GM18508 (cell line): Measurements from ENCODE around the gene PGLYRP4.
"Not testable (repeated sequence)": the region's sequence is repeated elsewhere in the genome, so short reads cannot be mapped to it uniquely, and the experiment has no call there.

Source experiments
- ATAC-seq: cut with Tn5 transposase; IDR thresholded peaks from one replicate; pipeline ENCODE4 v1.9.1; 2021; ENCODE audit warnings: moderate number of reproducible peaks; ENCODE audit not compliant: insufficient read depth, unreplicated experiment

The PGLYRP4 gene

DNA sequence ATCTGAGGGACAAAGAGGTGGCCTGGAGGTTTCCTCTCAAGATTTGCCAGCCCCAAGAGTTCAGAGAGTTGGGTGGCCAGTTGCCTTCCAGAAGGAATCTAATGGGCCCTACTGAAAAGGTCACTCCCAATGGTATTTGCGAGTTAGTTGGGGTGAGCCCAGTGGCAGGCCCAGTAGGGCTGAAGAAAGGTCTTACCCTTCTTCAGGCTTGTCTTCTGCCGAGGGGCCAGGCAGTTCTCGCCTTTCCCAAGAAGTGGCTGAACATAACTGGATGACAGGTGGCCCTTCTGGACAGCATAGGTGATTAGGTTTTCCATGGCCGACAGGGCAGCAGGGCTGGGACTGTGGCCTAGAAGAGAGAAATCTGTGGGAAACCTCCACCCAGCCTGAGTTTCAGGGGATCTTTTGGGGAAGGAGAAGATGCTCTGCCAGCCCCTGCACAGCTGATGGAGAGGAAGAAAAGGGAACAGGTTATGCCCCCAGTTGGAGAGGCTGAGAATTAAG is 7.2 kb downstream of the PGLYRP4 start:
- no peak for ATAC-seq

DNA sequence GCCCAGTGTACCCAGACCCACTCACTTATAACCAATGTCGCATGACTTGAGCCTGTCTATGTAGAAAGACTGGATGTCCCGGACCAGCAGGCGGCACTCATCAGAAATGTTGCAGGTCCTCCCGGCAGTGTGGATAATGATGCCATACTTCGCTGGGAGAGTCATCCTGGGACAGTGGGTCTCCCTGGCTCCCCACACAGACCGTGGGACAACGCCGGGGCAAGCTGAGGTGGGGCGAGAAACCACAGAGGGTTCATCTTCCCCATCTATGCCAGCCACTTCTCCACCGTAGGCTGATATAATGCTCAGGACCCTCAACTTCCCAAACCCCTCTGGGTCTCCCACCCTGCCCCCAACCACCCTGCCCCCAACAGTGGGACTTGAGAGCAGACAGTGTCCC is 8.3 kb downstream of the PGLYRP4 start:
- no peak for ATAC-seq

DNA sequence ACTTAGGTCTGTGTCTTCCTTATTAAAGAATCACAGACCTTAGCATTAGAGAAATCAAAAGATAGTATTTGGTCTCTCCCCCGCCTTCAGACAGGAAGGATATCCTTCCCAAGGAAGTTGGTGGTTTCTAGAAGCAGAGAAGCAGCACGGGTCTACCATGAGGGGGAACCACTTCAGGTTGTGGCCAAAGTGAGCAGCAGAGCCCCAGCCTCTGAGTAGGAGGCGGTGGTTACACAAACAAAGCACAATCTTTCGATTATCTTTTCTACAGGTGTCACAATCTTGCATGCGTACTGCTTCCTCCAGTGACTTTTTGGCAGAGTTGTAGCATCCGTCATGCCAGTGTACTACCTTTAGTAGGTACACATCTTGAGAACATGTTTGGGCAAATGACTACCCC is 8.8 kb downstream of the PGLYRP4 start:
- no peak for ATAC-seq

DNA sequence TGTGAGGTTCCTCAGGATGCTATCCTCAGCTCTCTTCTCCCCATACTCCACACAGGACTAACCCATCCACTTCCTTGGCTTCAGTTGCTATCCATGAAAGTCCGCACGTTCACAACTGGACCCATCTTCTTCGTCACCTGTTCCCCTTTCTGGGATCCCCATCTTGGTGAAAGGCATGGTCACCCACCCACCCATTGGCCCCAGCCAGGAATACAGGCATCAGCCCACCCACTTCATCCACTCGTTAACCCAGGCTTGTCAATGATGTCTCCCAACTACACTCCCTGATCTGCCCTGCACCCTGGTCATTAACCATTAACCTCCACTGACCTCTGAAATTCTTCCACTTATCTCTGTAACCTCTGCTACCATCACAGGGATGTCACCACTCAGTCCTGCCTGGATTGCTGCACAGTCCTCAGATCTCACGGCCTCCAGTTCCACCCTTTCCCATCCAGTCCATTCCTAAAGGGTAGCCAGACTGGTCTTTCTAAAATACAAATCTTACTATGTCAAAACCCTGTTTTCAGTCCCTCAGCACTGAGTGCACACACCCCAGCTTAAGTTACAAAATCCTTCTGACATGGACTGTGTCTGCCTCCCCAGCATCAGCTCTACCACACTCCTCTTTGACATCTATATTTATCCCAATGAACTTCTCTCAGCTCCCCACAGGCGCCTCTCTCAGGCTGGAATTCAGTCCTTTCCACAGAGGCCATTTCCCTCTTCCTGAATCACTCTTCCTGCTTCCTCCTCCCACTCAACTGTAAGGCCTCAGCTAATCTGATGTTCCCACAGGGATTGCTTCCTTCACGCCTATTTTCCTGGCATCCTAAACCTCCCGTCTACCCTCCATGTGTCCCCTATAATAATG is 10.4 kb downstream of the PGLYRP4 start:
- no peak for ATAC-seq

DNA sequence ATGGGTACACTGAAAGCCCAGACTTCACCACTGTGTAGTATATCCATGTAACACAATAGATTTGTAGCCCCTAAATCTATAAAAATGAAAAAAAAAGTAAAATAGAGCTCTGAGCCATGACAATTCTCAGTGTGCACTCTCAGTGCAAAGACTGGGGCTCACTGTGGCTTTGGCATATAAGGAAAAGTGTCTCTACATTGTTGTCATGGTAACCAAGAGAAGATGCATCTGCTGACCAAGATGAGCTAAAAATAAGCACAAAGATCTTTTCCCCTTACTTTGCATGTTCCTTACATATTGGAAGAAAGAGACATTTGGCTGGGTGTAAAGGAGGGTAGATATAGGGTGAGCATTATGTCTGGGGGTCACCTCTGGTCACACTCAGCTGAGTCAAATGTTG is 12.0 kb downstream of the PGLYRP4 start:
- no peak for ATAC-seq

DNA sequence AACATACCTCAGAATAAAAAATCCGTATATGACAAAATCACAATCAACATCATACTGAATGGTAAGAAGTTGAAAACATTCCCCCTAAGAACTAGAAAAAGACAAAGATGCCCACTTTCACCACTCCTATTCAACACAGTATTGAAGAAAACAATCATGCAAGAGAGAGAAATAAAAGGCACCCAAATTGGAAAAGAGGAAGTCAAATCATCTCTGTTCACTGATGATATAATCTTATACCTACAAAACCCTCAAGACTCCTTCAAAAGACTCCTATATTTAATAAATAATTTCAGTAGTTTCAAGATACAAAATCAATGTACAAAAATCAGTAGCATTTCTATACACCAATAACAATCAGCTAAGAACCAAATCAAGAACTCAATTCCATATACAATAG is 14.7 kb downstream of the PGLYRP4 start:
- ATAC-seq = no peak

DNA sequence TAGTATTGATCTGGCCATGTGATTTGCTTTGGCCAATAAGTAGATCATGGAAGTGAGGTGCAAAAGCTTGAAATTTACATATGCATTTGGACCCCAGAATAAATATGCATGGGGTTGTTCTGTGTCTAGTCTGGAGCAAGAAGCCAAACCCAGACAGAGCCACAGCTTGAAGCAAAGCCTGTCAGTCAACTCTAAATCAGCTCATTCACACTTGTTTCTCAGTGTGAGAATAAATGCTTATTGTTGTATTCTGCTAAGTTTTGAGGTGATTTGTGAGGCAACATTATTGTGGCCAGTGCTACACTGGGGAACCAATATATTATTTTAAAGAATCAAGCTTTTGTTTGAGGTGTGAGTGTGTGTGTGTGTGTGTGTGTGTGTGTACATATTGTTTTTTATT is 23.7 kb downstream of the PGLYRP4 start:
- no peak for ATAC-seq

DNA sequence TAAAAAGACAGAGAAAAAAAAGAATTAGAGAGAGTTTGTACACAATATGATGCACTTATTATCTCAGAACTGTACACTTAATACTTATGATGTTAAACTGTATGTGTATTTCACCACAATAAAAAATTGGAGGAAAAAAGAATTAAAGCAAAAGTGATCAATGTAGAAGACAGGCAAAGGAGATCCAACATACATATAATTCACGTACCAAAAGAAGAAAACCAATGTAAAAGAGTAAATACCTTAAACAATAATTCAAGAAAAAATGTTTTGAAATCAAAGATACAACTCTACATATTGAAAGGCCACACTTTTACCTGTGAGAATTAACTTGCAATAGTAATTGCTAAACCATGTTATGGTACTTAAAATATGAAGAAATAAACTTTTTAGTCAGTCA is 26.1 kb downstream of the PGLYRP4 start:
- no peak for ATAC-seq

DNA sequence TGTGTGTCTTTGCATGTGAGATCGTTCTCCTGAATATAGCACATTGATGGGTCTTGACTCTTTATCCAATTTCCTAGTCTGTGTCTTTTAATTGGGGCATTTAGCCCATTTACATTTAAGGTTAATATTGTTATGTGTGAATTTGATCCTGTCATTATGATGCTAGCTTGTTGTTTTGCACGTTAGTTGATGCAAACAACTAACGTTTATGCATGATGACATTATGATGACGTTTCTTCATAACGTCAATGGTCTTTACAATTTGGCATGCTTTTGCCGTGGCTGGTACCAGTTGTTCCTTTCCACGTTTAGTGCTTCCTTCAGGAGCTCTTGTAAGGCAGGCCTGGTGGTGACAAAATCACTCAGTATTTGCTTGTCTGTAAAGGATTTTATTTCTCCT is 30.5 kb downstream of the PGLYRP4 start:
- ATAC-seq = not testable (repeated sequence)

DNA sequence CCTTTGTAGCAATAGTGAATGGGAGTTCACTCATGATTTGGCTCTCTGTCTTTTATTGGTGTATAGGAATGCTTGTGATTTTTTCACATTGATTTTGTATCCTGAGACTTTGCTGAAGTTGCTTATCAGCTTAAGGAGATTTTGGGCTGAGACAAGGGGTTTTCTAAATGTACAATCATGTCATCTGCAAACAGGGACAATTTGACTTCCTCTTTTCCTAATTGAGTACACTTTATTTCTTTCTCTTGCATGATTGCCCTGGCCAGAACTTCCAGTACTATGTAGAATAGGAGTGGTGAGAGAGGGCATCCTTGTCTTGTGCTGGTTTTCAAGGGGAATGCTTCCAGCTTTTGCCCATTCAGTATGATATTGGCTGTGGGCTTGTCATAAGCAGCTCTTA is 32.6 kb downstream of the PGLYRP4 start:
- not testable (repeated sequence) for ATAC-seq

DNA sequence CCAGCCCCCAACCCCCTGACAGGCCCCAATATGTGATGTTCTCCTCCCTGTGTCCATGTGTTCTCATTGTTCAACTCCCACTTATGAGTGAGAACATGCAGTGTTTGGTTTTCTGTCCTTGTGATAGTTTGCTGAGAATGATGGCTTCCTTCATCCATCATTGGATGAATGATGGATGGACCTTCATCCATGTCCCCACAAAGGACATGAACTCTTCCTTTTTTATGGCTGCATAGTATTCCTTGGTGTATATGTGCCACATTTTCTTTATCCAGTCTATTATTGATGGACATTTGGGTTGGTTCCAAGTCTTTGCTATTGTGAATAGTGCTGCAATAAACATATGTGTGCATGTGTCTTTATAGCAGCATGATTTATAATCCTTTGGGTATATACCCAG is 34.3 kb downstream of the PGLYRP4 start:
- not testable (repeated sequence) for ATAC-seq

DNA sequence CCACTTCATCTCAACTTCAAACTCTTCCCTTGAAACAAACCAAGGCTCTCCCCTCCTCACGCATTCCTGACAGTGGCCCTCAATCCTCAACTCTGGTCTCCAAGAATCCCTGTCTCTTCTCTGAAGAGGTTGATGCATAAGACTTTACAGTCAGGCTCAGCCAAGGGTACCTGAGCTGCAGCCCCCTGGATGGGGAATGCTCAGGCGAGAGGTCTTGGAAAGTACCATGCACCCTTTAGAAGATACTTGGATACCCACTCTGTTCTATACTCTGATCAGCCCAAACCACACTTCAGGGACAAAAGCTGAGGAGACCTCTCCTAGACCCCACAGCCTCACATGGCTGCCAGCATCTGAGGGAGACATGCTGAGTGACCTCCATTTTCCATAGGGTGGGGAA is 35.4 kb downstream of the PGLYRP4 start:
- no peak for ATAC-seq

DNA sequence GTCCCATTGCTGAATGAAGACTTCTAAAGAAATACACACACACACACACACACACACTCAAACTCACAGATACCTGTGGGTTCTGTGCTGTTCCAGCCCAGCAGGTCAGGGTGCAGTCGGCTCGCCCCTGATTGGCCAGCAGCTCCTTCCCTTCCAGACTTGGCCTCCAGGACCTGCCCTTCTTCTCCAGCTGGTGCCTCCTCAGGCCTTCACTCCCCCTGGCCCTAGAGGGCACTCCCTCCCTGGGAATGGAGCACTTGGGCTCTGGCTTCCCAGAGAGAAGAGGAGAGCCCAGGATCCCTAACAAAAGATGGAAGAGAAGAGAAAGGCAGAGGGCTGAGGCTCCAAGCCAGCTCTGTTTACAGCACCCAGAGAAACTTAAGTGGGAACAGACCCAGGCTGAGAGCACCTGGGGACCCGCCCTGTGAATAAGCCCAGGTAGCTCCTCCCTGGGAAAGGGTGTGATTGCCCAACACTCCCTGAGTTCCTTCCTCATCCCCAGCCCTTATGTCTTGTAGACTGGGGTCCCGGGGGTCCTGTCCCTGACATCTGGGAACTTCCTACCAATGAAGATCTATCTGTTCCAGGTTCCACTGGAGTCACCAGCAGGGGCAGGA is 36.0 kb downstream of the PGLYRP4 start, which contains the start of gene PGLYRP3:
Gene PGLYRP3, minus strand, starts transcription at position 383 of the 617 bp plus-strand sequence. CDS start 2,287 bp downstream, outside the sequence.
- no peak for ATAC-seq

DNA sequence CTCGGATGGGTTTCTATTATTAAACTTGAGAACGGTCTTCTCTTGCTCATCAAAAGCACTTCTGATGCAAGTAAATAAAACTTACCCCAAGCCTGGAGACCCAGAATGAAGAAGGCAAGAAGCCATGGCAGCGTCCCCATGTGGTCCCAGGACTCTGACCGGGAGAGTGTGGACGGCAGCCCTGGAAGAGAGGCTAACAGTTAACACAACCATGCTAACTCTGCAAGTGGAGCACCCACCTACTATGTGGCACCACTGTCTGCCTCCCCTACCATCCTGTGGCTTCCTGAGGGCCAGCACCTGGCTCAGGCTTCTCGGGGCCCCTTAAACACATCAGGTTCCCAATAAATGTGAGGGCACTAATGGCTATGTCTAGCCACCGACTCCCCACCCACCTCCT is 38.1 kb downstream of the PGLYRP4 start:
- ATAC-seq = no peak

DNA sequence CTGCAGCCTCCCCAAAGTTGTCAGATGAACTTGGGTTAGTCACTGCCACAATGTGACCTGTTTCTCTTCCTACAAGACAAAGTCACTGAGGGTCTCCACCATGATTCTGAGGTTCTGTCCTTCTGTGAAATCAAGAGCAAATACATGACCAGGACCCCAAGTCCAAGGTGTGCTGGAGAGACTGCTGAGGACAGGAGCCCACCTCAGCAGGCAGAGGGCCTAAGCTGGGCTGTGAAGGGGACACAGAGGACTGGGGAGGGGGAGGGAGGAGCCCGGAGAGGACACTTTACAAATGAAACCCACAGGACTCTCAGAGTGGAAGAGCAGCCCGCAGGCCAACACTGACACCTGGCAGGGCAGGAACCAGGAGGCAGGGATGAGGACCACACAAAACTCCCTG is 39.2 kb downstream of the PGLYRP4 start:
- ATAC-seq = no peak

DNA sequence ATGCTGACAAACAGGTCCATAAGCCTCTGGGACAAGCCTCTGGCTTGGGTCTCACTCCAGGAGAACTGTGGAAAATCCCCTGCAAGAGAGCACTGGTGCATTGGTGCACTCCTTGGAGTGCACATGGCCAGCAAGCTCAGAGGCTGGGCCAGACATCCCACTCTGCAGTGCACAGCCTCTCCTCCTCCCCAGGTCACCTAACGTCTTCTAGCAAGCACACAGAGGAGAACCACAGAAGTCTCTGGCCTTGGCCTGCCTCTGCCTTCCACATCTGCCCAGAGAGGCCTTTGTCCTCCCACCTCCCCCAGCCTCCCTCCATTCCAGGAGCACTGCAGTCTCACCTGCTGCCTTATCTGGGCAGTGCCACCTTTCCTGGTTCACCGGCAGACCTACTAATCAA is 40.1 kb downstream of the PGLYRP4 start:
- no peak for ATAC-seq

DNA sequence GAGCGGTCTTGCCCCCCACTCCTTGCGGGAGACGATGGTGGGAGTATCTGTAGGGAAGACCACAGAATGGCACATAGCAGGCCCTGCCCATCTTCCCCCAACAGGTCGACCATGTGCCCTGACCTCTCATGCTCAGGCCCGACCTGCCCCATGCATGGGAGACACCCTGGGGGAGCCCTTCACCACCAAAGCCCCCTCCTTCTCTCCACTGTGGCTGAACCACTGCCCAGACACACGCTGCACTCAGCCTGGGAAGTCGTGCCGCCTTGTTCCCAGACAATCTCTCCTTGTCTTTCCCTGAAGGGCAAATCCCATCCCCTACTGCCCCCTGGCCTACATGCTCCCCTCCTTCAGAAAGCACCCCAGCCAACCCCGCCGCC is 41.4 kb downstream of the PGLYRP4 start:
- no peak for ATAC-seq

DNA sequence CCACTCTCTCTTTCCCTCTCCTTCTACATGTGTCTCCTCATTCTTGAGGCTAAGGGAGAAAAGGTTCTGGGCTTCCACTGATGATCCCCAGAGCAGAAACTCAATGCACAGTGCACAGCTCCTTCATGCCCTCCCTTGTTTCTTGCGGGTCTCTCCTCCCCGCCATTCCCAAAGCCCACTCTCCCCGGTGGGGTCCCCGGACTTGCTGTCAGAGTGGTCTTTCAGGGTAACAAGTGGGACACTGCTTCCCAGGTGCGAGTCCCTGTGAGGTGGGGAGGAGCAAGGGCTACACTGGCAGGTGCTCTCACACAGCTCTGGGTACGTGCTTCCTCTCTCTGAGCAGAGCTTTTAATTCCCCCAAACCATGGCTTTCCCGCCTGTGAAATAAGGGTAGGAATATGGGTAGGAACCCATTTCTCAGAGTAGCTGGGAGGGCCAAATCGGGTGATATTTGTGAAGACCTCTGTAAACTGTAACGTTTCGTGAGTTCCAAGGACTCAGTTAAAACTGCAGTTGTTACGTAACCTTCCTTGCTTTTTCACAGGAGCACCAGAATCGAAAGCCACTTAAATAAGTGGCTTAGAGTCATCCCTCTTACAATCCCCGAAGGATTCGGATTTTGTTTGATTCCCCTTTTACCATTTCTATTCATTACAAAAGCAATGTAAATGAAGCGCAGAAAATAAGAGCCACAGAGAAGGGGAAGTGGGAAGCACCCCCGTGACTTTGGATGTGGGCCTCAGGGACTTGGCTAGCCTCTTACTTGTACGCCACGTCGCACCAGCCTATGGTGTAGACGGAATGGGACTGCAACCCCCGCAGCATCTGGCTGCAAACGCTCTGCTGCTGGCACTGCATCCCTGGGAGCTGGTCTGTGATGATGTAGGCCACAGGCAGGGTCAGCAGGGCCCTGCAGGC is 42.1 kb downstream of the PGLYRP4 start:
- ATAC-seq = no peak

DNA sequence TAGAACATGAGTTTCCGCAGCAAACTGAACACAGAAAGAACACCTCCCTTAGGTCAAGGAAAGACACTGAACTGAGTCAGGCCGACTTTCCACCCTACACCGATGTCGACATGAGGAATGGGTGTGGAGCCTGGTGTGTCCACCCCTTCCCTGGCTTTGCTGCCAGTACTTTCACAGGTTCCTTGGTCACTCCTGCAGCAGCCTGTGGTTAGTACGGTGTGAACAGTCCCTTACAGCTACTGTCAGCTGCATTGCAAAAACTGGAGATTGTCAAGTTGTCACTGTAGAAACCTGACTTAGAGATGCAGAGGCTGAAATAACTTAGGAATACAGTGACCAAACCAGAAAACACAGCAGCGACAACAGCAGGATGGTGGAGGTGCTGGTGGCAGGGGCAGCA is 43.0 kb downstream of the PGLYRP4 start:
- ATAC-seq = no peak

DNA sequence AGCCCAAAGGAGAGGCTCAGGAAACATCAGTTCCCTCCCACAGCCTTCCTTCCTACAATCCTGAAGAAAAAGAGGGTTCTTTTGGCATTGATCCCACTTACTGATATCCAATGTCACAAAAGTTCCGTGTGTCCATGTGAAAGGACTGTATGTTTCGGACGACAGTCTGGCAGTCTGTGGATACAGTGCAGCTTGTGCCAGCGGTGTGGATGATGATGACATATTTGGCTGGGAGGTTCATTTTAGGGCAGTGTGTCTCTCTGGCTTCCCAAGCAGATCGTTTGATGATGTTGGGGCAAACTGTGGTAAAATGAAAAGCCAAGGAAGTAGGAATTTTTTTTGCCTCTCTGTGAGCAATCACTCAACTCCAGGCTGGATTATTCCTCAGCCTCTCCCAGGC is 46.3 kb downstream of the PGLYRP4 start:
- ATAC-seq = no peak

DNA sequence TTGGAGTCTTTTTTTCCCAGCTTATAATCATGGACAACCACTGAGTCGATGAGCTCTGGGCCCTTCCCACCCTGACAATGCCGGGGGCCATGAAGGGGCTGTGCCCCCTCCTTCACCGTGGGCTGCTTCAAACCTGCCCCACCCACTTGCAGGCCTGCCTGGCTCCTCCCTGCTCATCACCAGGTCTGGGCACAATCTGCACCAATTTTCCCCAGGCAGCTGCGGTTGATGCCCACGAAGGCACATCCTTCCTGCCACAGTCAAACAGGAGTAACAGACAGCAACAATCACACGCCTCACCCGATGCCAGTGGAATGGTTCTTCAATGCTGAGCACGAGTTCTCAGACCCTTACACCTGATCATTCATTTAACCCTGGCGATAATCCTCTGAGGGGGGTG is 54.8 kb downstream of the PGLYRP4 start:
- ATAC-seq = no peak
